GM23248 (cell line): Measurements from ENCODE around the gene ZNF57. TPM values are rescaled to one million over a fixed set of nuclear protein-coding genes. Genes with fewer than 3 reads are reported as not detected.

ENCODE experiments used
- DNase-seq: peaks from one replicate; pipeline ENCODE4 v3.0.0-alpha.2; 2015
- H2AFZ ChIP-seq: fragments of 200-600 bp; sonication (generic); 2 replicates; pipeline ENCODE4 v1.6.1; 2016; ENCODE audit warnings: antibody characterized with exemption
- H3F3A ChIP-seq: fragments of 200-600 bp; sonication (generic); 2 replicates; pipeline ENCODE4 v1.6.1; 2016; ENCODE audit warnings: mild to moderate bottlenecking, antibody characterized with exemption, mixed run types; ENCODE audit not compliant: insufficient read depth
- H3K27ac ChIP-seq: fragments of 200-600 bp; sonication (generic); 2 replicates; pipeline ENCODE4 v1.5.1; 2016; ENCODE audit warnings: mild to moderate bottlenecking
- H3K27me3 ChIP-seq: fragments of 200-600 bp; sonication (generic); replicated peaks from 2 replicates; pipeline ENCODE4 v1.6.1; 2016; ENCODE audit warnings: mild to moderate bottlenecking; ENCODE audit not compliant: insufficient read depth
- H3K36me3 ChIP-seq: fragments of 200-600 bp; sonication (generic); 2 replicates; pipeline ENCODE4 v1.6.1; 2016; ENCODE audit warnings: low read depth, mild to moderate bottlenecking
- H3K4me1 ChIP-seq: fragments of 200-600 bp; sonication (generic); 2 replicates; pipeline ENCODE4 v1.6.1; 2016; ENCODE audit warnings: mild to moderate bottlenecking; ENCODE audit not compliant: insufficient read depth
- H3K4me2 ChIP-seq: fragments of 200-600 bp; sonication (generic); one replicate; pipeline ENCODE4 v1.6.1; 2016; ENCODE audit warnings: mild to moderate bottlenecking; ENCODE audit not compliant: unreplicated experiment
- H3K4me3 ChIP-seq: fragments of 200-600 bp; sonication (generic); 2 replicates; pipeline ENCODE4 v1.5.1; 2016; ENCODE audit warnings: mild to moderate bottlenecking
- H3K79me2 ChIP-seq: fragments of 200-600 bp; sonication (generic); 2 replicates; pipeline ENCODE4 v1.6.1; 2016; ENCODE audit warnings: mild to moderate bottlenecking; ENCODE audit not compliant: insufficient read depth
- H3K9ac ChIP-seq: fragments of 200-600 bp; sonication (generic); 2 replicates; pipeline ENCODE4 v1.6.1; 2016; ENCODE audit warnings: mild to moderate bottlenecking
- H3K9me2 ChIP-seq: fragments of 200-600 bp; sonication (generic); 2 replicates; pipeline ENCODE4 v1.6.1; 2016; ENCODE audit warnings: mixed run types, mild to moderate bottlenecking, moderate library complexity; ENCODE audit not compliant: insufficient read depth
- H3K9me3 ChIP-seq: fragments of 200-600 bp; sonication (generic); one replicate; pipeline ENCODE4 v1.6.1; 2017; ENCODE audit warnings: low read depth
- H4K20me1 ChIP-seq: fragments of 200-600 bp; sonication (generic); 2 replicates; pipeline ENCODE4 v1.6.0; 2016; ENCODE audit not compliant: insufficient read depth
- EZH2 ChIP-seq: fragments of 200-600 bp; sonication (generic); IDR thresholded peaks from 2 replicates; pipeline ENCODE4 v1.6.1; 2018; ENCODE audit warnings: antibody characterized with exemption, mild to moderate bottlenecking; ENCODE audit not compliant: insufficient read depth, poor library complexity, severe bottlenecking
- EZH2phosphoT487 ChIP-seq: fragments of 200-600 bp; sonication (generic); IDR thresholded peaks from 2 replicates; pipeline ENCODE4 v1.6.1; 2018; ENCODE audit warnings: antibody characterized with exemption, moderate library complexity, mild to moderate bottlenecking, low read depth; ENCODE audit not compliant: insufficient read depth
- WGBS, 2 experiments: methylation state at CpG; one replicate each; pipeline ENCODE4 v1.1.6; 2015 to 2017; ENCODE audit warnings: low lambda C conversion rate in 2 of 2, low coverage in 1 of 2; ENCODE audit errors: missing lambda C conversion rate in 2 of 2; 5-methylcytosine and 5-hydroxymethylcytosine counted together
- in situ Hi-C: fragments of 300-500 bp; cut with MboI; formaldehyde crosslinking; loops from 2 replicates; pipeline ENCODE4 v1.15.0; 2020
- polyA plus RNA-seq: library from polyadenylated mRNA; unstranded; fragments of >200 nt; fragmentation: Nextera tagmentation; extraction: Ambion mirVana; gene quantifications from 2 replicates; pipeline ENCODE4 v1.2.1, GENCODE V29; 2016
- total RNA-seq: library from RNA; depleted of rRNA; stranded (reverse); fragments of >200 nt; shearing (Covaris generic); gene quantifications from 2 replicates; pipeline ENCODE4 v1.2.3, GENCODE V29; 2014

Gene ZNF57
- total and polyA plus RNA-seq, 2 experiments from 2014 or later = 1.7 to 1.9 TPM

DNA sequence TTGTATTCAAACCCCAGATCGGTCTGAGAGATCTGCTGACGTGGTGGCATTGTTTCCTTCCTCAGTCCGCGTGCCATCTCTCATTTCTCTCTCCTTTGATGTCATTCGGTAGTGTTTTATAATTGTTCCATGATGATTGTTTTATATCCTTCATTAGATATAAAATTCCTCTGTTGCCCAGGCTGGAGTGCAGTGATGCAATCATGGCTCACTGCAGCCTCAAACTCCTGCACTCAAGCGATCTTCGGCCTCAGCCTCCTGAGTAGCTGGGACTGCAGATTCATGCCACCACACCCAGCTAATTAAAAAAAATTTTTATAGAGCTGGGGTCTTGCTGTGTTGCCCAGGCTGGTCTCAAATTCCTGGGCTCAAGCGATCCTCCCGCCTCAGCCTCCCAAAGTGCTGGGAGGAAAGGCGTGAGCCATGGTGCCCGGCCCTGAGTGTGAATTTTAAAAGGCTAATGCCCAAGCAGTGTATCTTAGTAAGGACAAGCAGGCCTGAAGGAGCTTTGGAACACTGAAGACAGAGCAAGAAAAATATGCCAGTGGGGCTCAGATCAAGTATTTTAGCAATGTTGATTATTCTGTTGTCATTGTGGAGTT is 5.3 kb downstream of the ZNF57 start:
- Histone ChIP-seq H3K36me3 (no peaks in the 10 kb centered on the region), H3F3A (peaks cover 14% of the 10 kb centered on the region), H3K4me2 (no peak overlapping the region), H3K9ac (no peak overlapping the region), H3K27ac (no peak overlapping the region), H3K4me1 (peaks cover 8% of the 10 kb centered on the region), H4K20me1 (no peaks in the 10 kb centered on the region), H3K79me2 (peaks cover 22% of the 10 kb centered on the region), H3K9me3 (no peaks in the 10 kb centered on the region), H3K4me3 (no peak overlapping the region), H2AFZ (no peak overlapping the region), H3K27me3 (no peaks in the 10 kb centered on the region), H3K9me2 (no peaks in the 10 kb centered on the region)
- in situ Hi-C loops = no loop called here
- WGBS, 2 experiments = 77 to 80% methylated on average over 11 of the region's 11 CpGs
- DNase-seq = no peak
- TF ChIP-seq EZH2 (no peak), EZH2phosphoT487 (no peak)

DNA sequence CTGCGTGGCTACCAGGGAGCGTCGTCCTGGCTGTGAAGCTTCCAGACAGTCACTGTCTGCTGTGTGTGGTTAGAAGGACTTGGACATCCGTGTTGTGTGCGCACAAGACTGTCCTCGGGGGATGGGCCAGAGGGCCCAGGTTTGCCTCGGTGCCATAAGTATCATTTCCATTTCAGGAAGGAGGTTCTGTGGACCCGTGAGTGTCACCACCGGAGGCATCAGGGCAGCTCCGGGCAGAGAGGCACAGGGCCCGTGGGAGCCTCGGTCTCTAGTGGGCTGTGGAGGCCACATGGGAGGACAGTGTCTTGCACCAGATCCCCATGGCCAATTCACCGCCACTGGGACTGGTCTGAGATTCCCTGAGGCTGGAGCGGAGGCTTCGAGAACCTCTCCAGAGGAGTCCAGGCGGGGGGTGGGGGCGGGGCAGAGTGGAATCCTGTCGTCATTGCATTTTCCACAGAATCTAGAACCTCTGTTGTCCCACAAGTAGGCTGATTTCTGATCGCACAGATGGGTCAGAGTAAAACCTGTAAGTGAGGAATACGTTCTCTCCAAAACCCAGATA is 6.0 kb downstream of the ZNF57 start:
- H3K27me3 ChIP-seq = no peaks in the 10 kb centered on the region
- no peaks in the 10 kb centered on the region for H3K36me3 ChIP-seq
- H3K4me2 ChIP-seq = no peak overlapping the region
- H3K4me3 ChIP-seq = no peak overlapping the region
- 94 to 96% methylated on average over 20 of the region's 20 CpGs for WGBS, 2 experiments
- in situ Hi-C loops = no loop called here
- H3K9me3 ChIP-seq = no peaks in the 10 kb centered on the region
- peaks cover 8% of the 10 kb centered on the region for H3K4me1 ChIP-seq
- no peak for TF ChIP-seq EZH2phosphoT487
- TF ChIP-seq EZH2 = no peak
- no peak overlapping the region for H2AFZ ChIP-seq
- H3K9ac ChIP-seq = no peak overlapping the region
- peaks cover 14% of the 10 kb centered on the region for H3F3A ChIP-seq
- H3K79me2 ChIP-seq = peaks cover 18% of the 10 kb centered on the region
- H3K9me2 ChIP-seq = no peaks in the 10 kb centered on the region
- no peaks in the 10 kb centered on the region for H4K20me1 ChIP-seq
- DNase-seq = no peak
- no peak overlapping the region for H3K27ac ChIP-seq

DNA sequence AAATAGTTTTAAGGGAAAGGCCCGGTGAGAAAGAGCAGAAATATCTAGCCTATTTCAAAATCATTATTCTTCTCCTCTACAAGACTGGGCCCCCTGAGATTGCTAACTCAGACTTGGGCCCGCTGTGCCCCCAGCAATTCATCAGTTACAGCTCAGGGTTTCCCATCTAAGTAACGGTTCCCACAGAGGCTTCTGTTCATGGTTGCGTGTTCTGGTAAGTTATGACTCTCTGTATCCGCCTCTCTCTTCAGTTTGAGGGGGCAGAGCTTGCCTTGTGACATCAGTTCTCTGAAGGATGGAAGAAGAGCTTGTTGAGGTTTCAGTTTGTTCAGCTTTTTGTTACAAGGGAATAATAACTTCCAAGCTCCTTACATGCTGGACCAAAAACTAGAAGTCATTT is 11.6 kb downstream of the ZNF57 start:
- TF ChIP-seq EZH2phosphoT487 (no peak), EZH2 (no peak)
- no peak overlapping the region for H3K9ac ChIP-seq
- WGBS, 2 experiments = 93 to 98% methylated on average over 5 of the region's 5 CpGs
- peaks cover 9% of the 10 kb centered on the region; the same call in 1 of the 2 replicates for H3F3A ChIP-seq
- H3K4me1 ChIP-seq = peaks cover 8% of the 10 kb centered on the region
- no peak overlapping the region for H3K4me2 ChIP-seq
- H3K9me3 ChIP-seq = no peaks in the 10 kb centered on the region
- H3K36me3 ChIP-seq = peaks cover 15% of the 10 kb centered on the region
- H3K4me3 ChIP-seq = no peak overlapping the region
- no peaks in the 10 kb centered on the region for H4K20me1 ChIP-seq
- no peaks in the 10 kb centered on the region for H3K27me3 ChIP-seq
- 0 out of 2 replicates have a peak, but pooled peaks cover 12% of the 10 kb centered on the region for H3K79me2 ChIP-seq
- no peak overlapping the region for H3K27ac ChIP-seq
- in situ Hi-C loops = no loop called here
- no peak for DNase-seq
- no peak overlapping the region for H2AFZ ChIP-seq
- H3K9me2 ChIP-seq = no peaks in the 10 kb centered on the region

DNA sequence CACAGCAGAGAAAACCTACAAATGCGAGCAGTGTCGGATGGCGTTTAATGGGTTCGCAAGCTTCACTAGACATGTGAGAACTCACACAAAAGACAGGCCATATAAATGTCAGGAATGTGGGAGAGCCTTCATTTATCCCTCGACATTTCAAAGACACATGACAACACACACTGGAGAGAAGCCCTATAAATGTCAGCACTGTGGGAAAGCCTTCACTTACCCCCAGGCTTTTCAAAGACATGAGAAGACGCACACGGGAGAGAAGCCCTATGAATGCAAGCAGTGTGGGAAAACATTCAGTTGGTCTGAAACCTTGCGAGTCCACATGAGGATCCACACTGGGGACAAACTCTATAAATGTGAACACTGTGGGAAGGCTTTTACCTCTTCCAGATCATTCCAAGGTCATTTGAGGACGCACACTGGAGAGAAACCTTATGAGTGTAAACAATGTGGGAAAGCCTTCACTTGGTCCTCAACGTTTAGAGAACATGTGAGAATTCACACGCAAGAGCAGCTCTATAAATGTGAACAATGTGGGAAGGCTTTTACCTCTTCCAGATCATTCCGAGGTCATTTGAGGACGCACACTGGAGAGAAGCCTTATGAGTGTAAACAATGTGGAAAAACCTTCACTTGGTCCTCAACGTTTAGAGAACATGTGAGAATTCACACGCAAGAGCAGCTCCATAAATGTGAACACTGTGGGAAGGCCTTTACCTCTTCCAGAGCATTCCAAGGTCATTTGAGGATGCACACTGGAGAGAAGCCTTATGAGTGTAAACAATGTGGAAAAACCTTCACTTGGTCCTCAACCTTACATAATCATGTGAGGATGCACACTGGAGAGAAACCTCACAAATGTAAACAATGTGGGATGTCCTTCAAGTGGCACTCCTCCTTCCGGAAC is 16.8 kb downstream of the ZNF57 start:
- WGBS, 2 experiments = 94 to 97% methylated on average over 16 of the region's 16 CpGs
- Histone ChIP-seq H3K27me3 (no peaks in the 10 kb centered on the region), H4K20me1 (no peaks in the 10 kb centered on the region), H2AFZ (no peak overlapping the region), H3K9ac (no peak overlapping the region), H3K36me3 (peaks cover 26% of the 10 kb centered on the region), H3F3A (no peaks in the 10 kb centered on the region), H3K27ac (no peak overlapping the region), H3K4me3 (no peak overlapping the region), H3K9me2 (no peaks in the 10 kb centered on the region), H3K9me3 (no peaks in the 10 kb centered on the region), H3K79me2 (0 out of 2 replicates have a peak, but pooled peaks cover 4% of the 10 kb centered on the region), H3K4me2 (no peak overlapping the region), H3K4me1 (no peaks in the 10 kb centered on the region)
- TF ChIP-seq EZH2 (no peak), EZH2phosphoT487 (no peak)
- DNase-seq = no peak
- in situ Hi-C loops = no loop called here
